Tibial nerve (tissue), 4 donors: ENCODE data around the gene FBXL15. TPM values are rescaled to one million over a fixed set of nuclear protein-coding genes. Genes with fewer than 3 reads are reported as not detected.

Source experiments
- DNase-seq, 2 donors: peaks; one replicate each; pipeline ENCODE4 v3.0.0-alpha.2; 2019; ENCODE audit warnings: low spot score in 2 of 2
- H3K27ac ChIP-seq, 4 donors: fragments of 200-600 bp; sonication (generic) in 3 of 4; one replicate each; pipeline ENCODE4 v1.5.1; 2017 to 2019; ENCODE audit warnings: mild to moderate bottlenecking in 1 of 4
- H3K27me3 ChIP-seq, 2 donors: fragments of 200-600 bp; sonication (generic) in 1 of 2; one replicate each; pipeline versions ENCODE4 v1.5.1 to v1.6.0; 2017 to 2019
- H3K36me3 ChIP-seq, 3 donors: fragments of 200-600 bp; sonication (generic); one replicate each; pipeline ENCODE4 v1.5.1; 2018 to 2019
- H3K4me1 ChIP-seq, 4 donors: fragments of 200-600 bp; sonication (generic) in 3 of 4; one replicate each; pipeline ENCODE4 v1.5.1; 2017 to 2019
- H3K4me3 ChIP-seq, 4 donors: fragments of 200-600 bp; sonication (generic) in 3 of 4; one replicate each; pipeline ENCODE4 v1.5.1; 2017 to 2019; ENCODE audit warnings: mild to moderate bottlenecking in 1 of 4, moderate library complexity in 1 of 4
- H3K9me3 ChIP-seq, 4 donors: fragments of 200-600 bp; sonication (generic) in 3 of 4; one replicate each; pipeline ENCODE4 v1.5.1; 2017 to 2019
- EP300 ChIP-seq, 2 donors: sonication (generic); formaldehyde crosslinking; IDR thresholded peaks; one replicate each; pipeline ENCODE4 v1.6.1; 2017; ENCODE audit warnings: antibody characterized with exemption in 2 of 2, mild to moderate bottlenecking in 1 of 2
- POLR2A ChIP-seq, 2 donors: fragments of 450-650 bp; IDR thresholded peaks; one replicate each; pipeline ENCODE4 v1.6.1; 2017; ENCODE audit warnings: antibody characterized with exemption in 2 of 2, mild to moderate bottlenecking in 2 of 2, moderate library complexity in 2 of 2
- WGBS, 2 donors: methylation state at CpG; one replicate each; pipeline ENCODE4 v1.1.5; 2018; 5-methylcytosine and 5-hydroxymethylcytosine counted together
- total RNA-seq, 4 donors: library from RNA; depleted of rRNA; stranded (reverse); fragments of >200 nt; gene quantifications; one replicate each; pipeline ENCODE4 v1.1.0, GENCODE V29; 2016
- TF ChIP-seq, protein P1 (sequence below), 5 experiments: fragments of 200-600 bp in 3 of 5; fragments of 450-650 bp in 2 of 5; sonication (generic) in 3 of 5; IDR thresholded peaks; one replicate each; pipeline ENCODE4 v1.5.1; 2016 to 2019; ENCODE audit warnings: antibody characterized with exemption in 5 of 5, mild to moderate bottlenecking in 3 of 5, moderate library complexity in 2 of 5

FBXL15 gene
- total RNA-seq, 4 donors from 2014 or later, result 25.8 to 51.1 (median 46.2) TPM

DNA sequence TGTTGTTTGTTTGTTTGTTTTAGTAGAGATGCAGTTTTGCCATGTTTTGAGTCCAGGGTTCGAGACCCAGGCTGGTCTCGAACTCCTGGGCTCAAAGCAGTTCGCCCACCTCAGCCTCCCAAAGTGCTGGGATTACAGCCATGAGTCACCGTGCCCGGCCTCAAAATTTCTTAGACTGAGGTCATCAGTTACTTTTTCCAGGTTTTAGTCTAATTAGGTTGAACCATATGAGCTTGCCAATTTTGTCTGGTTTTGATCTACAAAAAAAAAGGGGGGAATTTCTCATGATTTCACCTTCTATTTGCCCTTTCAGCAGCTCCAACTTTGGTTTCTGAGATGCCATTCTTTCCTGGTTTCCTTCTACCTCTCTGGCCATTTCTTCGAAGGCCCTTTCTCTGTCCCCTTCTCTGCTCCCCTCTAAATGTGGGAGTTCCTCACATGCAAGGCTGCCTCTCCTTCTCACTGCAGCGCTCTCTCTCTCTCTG is 6.2 kb downstream of the FBXL15 start:
- Histone ChIP-seq H3K9me3 (no peaks in the 10 kb centered on the region), H3K4me3 (no peak overlapping the region), H3K27ac (no peak overlapping the region), H3K4me1 (peaks cover 0 to 57% (median 22%) of the 10 kb centered on the region in 4 donors), H3K36me3 (peaks cover 0 to 22% (median 7%) of the 10 kb centered on the region in 3 donors), H3K27me3 (no peaks in the 10 kb centered on the region)
- TF ChIP-seq POLR2A (IDR thresholded peaks at IDR 0.05) (no peak), EP300 (IDR thresholded peaks at IDR 0.05) (no peak)
- TF ChIP-seq, protein P1, sequence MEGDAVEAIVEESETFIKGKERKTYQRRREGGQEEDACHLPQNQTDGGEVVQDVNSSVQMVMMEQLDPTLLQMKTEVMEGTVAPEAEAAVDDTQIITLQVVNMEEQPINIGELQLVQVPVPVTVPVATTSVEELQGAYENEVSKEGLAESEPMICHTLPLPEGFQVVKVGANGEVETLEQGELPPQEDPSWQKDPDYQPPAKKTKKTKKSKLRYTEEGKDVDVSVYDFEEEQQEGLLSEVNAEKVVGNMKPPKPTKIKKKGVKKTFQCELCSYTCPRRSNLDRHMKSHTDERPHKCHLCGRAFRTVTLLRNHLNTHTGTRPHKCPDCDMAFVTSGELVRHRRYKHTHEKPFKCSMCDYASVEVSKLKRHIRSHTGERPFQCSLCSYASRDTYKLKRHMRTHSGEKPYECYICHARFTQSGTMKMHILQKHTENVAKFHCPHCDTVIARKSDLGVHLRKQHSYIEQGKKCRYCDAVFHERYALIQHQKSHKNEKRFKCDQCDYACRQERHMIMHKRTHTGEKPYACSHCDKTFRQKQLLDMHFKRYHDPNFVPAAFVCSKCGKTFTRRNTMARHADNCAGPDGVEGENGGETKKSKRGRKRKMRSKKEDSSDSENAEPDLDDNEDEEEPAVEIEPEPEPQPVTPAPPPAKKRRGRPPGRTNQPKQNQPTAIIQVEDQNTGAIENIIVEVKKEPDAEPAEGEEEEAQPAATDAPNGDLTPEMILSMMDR (IDR thresholded peaks at IDR 0.05), result no peak
- DNase-seq, result no peak
- WGBS, 2 donors, result 73 to 79% methylated on average over 7 of the region's 7 CpGs

DNA sequence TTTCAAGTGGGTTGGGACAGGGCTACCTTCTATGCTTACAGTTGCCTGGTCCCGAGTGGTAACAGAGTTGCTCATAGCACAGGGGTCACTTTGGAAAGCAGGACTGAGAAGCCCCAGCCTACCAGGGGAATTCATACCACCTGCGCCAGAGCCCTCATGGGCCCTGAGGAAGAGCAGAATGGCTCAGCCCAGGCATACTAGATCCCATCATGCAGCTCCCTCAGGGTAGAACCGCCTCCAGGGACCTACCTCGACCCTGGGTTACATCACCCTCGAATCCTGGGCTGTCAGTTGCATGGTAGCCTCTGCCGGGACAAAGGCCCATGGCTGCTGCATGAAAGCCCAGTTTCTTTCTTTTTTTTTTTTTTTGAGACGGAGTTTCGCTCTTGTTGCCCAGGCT is 8.8 kb downstream of the FBXL15 start:
- peaks cover 0 to 8% of the 10 kb centered on the region in 2 donors for H3K27me3 ChIP-seq
- no peaks in the 10 kb centered on the region for H3K9me3 ChIP-seq
- no peak overlapping the region for H3K4me3 ChIP-seq
- no peak overlapping the region for H3K27ac ChIP-seq
- TF ChIP-seq EP300 (IDR thresholded peaks at IDR 0.05), result no peak
- TF ChIP-seq, protein P1 (IDR thresholded peaks at IDR 0.05), result no peak
- TF ChIP-seq POLR2A (IDR thresholded peaks at IDR 0.05), result no peak
- no peak for DNase-seq
- WGBS, 2 donors, result 66 to 75% methylated on average over 8 of the region's 8 CpGs
- peaks cover 0 to 7% (median 0%) of the 10 kb centered on the region in 3 donors for H3K36me3 ChIP-seq
- peaks cover 0 to 50% (median 12%) of the 10 kb centered on the region in 4 donors for H3K4me1 ChIP-seq

DNA sequence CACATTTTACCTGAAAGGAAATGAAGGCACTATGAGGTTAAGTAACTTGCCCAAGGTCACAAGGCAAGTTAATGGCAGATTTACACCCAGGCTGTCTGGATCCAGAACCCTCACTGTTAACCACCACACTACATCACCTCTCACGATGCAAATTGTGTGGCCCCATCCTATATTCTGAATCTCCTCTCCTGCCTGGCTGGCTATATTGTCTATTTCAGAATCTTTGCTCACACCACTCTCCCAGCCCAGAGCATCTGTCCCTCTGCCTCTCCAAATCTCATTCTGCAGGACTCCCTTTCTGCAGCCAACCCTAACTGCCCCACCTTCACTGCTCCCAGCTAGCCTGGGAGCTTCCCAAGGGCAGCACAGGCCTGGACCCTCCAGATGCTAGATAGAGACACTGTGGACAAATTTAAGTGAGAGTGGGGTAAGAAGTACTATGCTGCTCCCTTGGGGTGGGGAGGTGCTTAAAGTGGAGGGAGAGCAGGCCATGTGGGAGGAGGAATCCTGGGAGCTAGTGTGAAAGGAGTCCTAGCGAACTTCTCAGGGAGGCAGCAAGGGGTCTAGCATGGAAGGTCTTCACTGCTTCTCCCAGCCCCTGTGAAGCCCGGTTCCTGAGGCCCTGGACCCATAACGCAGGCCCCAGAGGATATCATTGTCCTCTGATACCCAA is 11.0 kb downstream of the FBXL15 start:
- peaks cover 0 to 51% (median 15%) of the 10 kb centered on the region in 4 donors for H3K4me1 ChIP-seq
- TF ChIP-seq POLR2A (IDR thresholded peaks at IDR 0.05) (no peak), EP300 (IDR thresholded peaks at IDR 0.05) (no peak)
- TF ChIP-seq, protein P1 (IDR thresholded peaks at IDR 0.05), result no peak
- H3K27me3 ChIP-seq, result peaks cover 0 to 25% of the 10 kb centered on the region in 2 donors
- H3K4me3 ChIP-seq, result peak overlapping the region; percentile 76 to 100 (median 92)
- peak overlapping the region; percentile 60 to 92 (median 90) for H3K27ac ChIP-seq
- H3K9me3 ChIP-seq, result no peaks in the 10 kb centered on the region
- no peak for DNase-seq
- WGBS, 2 donors, result 11 to 14% methylated on average over 4 of the region's 4 CpGs
- no peaks in the 10 kb centered on the region for H3K36me3 ChIP-seq

DNA sequence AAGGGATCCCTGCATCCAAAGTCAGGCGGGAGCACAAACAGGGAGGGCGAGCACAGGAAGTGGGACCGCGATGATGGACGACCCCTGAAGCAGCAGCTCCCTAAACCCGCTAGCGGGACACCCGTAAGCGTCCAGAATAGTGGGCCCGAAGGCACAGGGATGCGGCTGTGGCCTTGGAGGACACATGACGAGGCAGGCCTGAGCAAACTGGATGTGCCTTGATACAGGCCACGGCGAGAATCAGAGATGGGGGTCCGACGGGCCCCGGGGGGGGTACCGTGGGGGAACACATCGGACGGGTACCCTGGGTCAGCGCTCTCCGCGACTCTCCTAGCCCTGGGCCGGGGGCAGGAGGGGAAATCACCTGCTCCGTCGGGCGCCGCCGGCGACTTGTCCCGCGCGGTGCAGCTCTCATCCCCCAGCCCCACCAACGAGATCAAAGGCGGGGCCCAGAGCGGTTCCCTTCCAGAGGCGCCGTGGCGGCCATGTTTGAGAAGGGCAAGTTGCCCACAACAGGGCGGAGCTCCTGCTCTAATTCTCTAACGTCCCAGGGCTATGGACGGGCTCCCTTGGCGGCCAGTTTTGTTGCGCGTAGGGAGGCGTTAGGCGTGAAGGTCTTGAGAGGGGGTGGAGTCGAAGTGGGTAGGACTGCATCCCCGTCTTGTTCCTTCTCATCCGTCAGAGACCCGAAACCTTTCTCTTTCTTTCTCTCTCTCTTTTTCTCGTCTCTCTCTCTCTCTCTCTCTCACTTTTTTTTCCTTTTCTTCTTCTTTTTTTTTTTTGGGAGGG is 11.7 kb downstream of the FBXL15 start, which contains the start of gene CUEDC2:
CUEDC2 (minus strand) TSS at position 413 of the 789 bp plus-strand sequence. CDS start 7,386 bp downstream, outside the sequence.
- 0 to 1% methylated on average over 31 to 52 of the region's 52 CpGs for WGBS, 2 donors
- Histone ChIP-seq H3K27ac (peak within 1 kb of the TSS; percentile 60 to 92 (median 90)), H3K4me3 (peak within 1 kb of the TSS; percentile 76 to 100 (median 92)), H3K9me3 (no peaks in the 10 kb centered on the region), H3K4me1 (peaks cover 0 to 46% (median 15%) of the 10 kb centered on the region in 4 donors), H3K36me3 (no peaks in the 10 kb centered on the region), H3K27me3 (peaks cover 0 to 25% of the 10 kb centered on the region in 2 donors)
- TF ChIP-seq, protein P1 (IDR thresholded peaks at IDR 0.05), result peak in 3 of 5 experiments; percentile 5 to 38 (median 7)
- TF ChIP-seq POLR2A (IDR thresholded peaks at IDR 0.05), result peak in 1 of 2 donors; percentile 41
- TF ChIP-seq EP300 (IDR thresholded peaks at IDR 0.05), result peak; percentile 59 to 83
- DNase-seq, result peak; percentile 91 to 97
